ENCODE measurements around the gene SNX32.

Gene SNX32

DNA sequence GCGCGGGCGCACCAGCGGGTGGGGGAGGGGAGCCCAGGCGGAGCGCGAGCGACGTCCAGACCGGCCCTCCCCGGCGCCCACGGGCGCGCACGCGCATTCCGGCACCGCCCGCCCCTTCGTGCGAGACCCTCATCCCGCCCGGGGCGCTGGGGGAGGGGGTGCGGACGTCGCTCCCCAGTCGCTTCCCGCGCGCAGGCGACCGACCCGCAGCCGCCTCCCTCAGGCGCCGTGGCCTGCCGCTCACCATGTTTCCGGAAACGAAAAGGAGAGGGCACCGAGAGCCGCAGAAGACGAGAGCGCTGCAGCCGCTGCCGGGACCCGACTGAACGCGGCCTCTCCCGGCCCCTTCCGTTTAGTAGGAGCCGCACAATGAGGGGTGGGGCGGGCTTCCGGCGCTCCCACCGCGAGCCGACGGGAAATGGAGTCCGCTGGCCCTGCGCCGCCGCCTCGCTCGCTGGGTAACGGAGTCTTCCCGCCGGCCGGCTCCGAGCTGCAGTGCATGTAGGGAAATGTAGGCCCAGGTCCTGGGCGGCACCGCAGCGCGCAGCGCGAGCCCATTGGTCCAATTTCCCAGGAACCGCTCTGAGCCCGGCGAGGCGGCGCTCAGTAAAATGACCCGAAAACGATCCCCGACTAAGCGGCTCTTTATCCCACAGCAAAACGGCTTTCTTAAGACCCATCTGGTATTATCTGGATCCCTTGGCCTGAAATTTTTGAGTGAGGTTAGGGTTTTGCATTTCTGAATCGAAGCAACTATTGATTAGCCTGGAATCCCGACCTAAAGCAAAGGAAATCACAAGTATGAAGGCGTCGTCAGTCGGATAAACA lies 24.3 kb downstream of the SNX32 start, which contains the start of gene CFL1:
CFL1 (minus strand) TSS at position 328 of the 828 bp plus-strand sequence; CDS start at position 247, 81 bp downstream.
- DNase-seq = peak; percentile 95

GRCh38 chr11:65858681-65859087 lies 24.9 kb downstream of the SNX32 start:
- DNase-seq = no peak

DNA sequence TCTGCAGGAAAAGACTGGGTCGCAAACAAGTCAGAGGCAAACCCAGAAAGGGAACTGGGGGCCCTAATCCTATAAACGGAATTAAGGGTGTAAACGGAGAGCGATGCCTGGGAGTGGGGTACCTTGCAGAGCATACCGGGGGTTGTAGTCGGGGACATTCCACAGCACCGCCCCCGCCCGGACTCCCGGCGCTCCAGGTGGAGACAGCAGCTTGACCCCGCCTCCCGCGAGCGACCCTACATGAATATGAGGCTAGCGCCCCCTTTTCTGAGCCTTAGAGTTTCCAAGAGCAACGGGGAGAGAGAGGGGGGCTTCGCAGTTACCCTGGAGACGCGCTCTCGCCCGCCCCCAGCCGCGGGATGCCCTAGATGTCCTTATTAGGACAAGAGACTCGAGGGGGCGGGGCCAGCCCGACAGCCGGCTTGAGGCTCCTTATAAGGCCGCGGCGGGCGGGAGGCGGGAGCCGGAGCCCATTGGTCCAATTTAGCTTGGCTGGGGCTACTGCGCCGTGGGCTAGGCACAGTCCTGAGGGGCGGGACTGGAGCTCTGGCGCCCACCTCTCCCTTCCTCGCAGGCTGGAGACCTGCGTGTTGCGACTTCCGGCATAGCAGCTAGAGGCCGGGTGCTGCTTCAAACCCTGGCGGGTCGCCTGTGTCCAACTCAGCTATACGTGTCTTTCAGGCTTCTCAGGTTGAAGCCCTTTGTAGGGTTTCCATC lies 25.5 kb downstream of the SNX32 start:
- DNase-seq = peak; percentile 95

GRCh38 chr11:65859812-65860277 lies 26.1 kb downstream of the SNX32 start:
- no peak for DNase-seq

DNA sequence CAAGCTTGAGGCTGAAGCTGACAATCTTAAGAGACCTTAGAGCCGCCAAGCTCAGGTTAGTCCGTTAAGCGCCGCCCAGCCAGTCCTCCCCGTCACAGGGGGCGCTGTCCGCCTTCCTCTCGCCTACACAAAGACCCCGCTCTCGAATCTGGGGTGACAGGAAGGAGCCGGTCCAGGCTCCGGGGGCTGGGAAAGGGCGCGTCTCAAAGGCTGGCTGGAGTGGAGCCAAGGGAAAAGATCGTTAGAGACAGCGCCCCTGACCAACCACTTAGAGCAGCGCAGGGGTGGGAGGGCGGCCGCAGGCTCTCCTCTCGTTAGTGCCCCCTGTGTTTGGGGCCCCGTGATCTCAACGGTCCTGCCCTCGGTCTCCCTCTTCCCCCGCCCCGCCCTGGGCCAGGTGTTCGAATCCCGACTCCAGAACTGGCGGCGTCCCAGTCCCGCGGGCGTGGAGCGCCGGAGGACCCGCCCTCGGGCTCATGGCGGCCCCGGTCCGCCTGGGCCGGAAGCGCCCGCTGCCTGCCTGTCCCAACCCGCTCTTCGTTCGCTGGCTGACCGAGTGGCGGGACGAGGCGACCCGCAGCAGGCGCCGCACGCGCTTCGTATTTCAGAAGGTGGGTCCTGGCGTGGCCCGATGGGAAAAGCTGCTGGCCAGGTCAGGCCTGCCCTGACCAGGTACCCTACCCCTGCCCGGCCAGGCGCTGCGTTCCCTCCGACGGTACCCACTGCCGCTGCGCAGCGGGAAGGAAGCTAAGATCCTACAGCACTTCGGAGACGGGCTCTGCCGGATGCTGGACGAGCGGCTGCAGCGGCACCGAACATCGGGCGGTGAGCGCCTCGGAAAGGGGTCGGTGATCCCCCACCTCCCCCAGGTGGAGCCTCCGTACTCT lies 26.8 kb downstream of the SNX32 start, which contains the start of gene MUS81:
MUS81 (plus strand) TSS at position 156 of the 887 bp plus-strand sequence; CDS start at position 477, 321 bp downstream.
- DNase-seq = peak; percentile 99

- DNase-seq = no peak
Observed at GRCh38 chr11:65861165-65861505, 27.4 kb downstream of the SNX32 start.

- DNase-seq = no peak
Observed at GRCh38 chr11:65861533-65862183, 27.9 kb downstream of the SNX32 start.

DNA sequence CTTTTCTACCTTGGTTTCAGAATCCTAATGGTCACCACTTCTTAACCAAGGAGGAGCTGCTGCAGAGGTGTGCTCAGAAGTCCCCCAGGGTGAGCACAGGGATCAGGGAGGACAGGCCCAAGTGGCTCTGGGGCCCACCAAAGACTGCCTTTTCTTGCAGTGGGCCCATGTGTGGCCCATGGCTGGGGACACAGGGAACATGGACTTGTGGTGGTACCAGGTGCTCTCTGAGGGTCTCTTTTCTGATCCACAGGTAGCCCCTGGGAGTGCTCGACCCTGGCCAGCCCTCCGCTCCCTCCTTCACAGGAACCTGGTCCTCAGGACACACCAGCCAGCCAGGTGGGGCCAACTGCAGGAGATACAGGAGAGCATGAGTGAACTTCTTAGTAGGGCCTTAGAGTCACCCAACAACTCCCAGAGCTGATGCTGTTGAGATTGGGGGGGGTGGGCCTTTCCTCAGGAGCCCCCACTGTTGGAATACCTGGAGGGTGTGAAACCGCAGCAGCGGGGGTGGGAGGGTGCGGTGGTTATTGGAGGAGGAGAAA lies 28.5 kb downstream of the SNX32 start:
- DNase-seq = no peak

GRCh38 chr11:65862941-65863888 lies 29.5 kb downstream of the SNX32 start:
- DNase-seq = no peak

- no peak for DNase-seq
Observed at GRCh38 chr11:65863889-65864705, 30.3 kb downstream of the SNX32 start.

- no peak for DNase-seq
Observed at GRCh38 chr11:65864706-65865471, 31.1 kb downstream of the SNX32 start.

DNA sequence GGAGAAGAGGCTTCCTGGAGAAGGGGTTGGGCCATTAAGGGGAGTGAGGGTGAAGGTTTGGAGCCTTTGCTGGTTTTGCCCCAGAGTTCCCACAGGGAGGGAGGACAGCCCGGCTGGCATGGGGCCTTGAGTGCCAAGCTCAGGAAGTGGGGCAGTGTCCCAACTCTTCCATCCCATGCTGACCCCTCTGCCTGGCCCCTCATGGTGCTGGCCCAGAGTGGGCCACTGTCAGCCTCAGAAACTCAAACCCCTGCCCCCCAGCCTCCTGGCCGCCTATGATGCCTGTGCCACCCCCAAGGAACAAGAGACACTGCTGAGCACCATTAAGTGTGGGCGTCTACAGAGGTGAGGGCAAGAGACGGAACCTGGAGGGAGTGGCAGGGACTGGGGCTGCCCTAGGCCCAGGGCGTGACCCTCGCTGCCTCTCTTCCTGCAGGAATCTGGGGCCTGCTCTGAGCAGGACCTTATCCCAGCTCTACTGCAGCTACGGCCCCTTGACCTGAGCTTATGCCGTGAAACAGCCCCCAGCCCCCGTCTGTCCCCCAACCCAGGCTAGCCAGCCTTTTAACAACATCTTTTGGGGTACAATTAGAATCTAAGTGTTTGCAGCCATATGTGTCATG lies 31.9 kb downstream of the SNX32 start:
- no peak for DNase-seq

- no peak for DNase-seq
Observed at GRCh38 chr11:65866509-65867283, 32.9 kb downstream of the SNX32 start.

DNA sequence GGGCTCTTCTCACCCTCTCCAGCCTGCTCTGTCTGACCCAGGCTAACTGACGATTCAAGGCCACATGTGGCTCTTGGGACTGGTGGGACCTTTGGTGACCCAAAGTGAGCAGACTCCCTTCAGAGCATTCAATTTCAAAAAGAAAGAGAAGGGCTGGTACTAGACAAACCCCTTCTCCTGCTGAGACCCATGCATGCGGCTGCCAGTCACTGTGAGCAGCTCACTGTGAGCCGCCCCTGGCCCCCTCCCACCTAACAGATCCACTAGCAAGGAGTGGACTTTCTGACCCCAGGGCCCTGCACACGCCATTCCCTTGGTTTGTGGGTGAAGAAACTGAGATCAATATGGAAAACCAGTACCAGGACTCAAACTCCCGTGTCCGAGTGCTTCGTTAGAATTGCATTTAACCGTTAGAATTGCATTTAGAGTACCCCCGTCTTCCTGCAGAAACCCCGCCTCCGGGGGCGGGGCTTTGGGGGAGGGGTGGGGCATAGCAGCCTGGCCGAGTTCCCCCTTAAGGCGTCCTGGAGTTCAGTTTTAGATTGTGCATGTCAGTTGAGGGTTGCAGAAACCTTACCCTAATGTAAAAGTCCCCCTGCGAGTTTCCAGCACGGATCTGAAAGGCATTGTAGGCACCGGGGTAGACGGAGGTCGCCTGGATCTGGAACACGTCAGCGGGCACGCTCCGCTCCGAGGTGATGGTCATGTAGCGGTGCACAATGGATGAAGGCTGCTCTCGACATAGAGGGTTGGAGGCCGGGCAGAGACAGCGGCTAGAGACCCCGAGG lies 33.7 kb downstream of the SNX32 start:
- DNase-seq = no peak

GRCh38 chr11:65868076-65868667 lies 34.4 kb downstream of the SNX32 start:
- no peak for DNase-seq

DNA sequence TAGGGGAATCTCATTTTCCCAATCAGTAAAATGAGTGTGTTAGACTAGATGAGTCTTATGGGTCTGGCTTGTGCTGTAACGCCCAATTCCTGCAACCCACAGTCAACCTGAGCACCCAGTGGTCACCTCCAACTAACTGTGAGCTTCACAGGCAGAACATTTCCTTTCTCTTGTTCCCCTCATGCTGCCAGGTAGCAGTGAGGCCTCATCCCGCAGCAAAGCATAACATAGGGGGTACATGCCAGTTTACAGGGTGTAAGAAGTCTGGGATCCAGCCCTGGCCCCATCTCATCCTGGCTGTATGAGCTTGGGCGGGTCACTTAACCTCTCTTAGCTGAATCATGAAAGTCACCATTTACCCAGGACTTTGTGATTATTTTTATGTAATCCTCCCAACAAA lies 35.1 kb downstream of the SNX32 start:
- no peak for DNase-seq

Measured in activated T-cell treated with anti-CD3 and anti-CD28 coated beads, Interleukin-2, amount 50 U/mL, for 1 hour (primary cell).